Neural progenitor cell (in vitro differentiated cells): ENCODE results near the gene IKZF5.

Source experiments
- CTCF ChIP-seq: fragments of 200-600 bp; sonication (generic); IDR thresholded peaks from 2 replicates; pipeline ENCODE4 v1.5.1; 2017; ENCODE audit warnings: antibody characterized with exemption, mild to moderate bottlenecking
- EZH2 ChIP-seq: fragments of 200-600 bp; sonication (generic); IDR thresholded peaks from 2 replicates; pipeline ENCODE4 v1.6.1; 2017; ENCODE audit warnings: antibody characterized with exemption, mild to moderate bottlenecking, moderate library complexity
- EZH2phosphoT487 ChIP-seq: fragments of 200-600 bp; sonication (generic); IDR thresholded peaks from 2 replicates; pipeline ENCODE4 v1.6.1; 2017; ENCODE audit warnings: antibody characterized with exemption

DNA sequence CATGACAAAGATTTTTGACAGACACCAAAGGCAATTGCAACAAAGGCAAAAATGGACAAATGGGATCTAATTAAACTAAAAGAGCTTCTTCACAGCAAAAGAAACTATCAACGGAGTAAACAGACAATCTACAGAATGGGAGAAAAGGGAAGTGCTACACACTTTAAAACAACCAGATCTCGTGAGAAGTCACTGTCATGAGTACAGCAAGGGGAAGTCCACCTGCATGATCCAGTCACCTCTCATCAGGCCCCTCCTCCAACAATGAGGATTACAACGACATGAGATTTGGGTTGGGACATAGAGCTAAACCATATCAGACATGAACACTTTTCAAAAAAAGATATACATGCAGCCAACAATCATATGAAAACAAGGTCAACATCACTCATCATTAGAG lies 39.9 kb downstream of the IKZF5 start:
- TF ChIP-seq CTCF (no peak), EZH2 (no peak), EZH2phosphoT487 (no peak)
